Psoas muscle (tissue), 8 donors: Measurements from ENCODE around the gene P2RX5. TPM values are rescaled to one million over a fixed set of nuclear protein-coding genes. Genes with fewer than 3 reads are reported as not detected.

Experiments used
- ATAC-seq, 4 donors: fragments of 200-7000 bp; cut with Tn5 transposase; one replicate each; pipeline ENCODE4 v1.9.1; 2020; ENCODE audit warnings: moderate library complexity in 3 of 4, mild to moderate bottlenecking in 2 of 4
- DNase-seq, 2 donors: peaks; one replicate each; pipeline ENCODE4 v3.0.0-alpha.2; 2020
- H3K27ac ChIP-seq: fragments of 200-600 bp; one replicate; pipeline ENCODE4 v1.8.0; 2022
- H3K27me3 ChIP-seq, 3 donors: fragments of 200-600 bp in 1 of 3; one replicate each; pipeline versions ENCODE4 v1.6.1 to v1.8.0; 2013 to 2022; ENCODE audit warnings: low read length in 2 of 3, mild to moderate bottlenecking in 2 of 3, moderate library complexity in 1 of 3; ENCODE audit not compliant: insufficient read depth in 3 of 3
- H3K36me3 ChIP-seq, 2 donors: fragments of 200-600 bp in 1 of 2; one replicate each; pipeline versions ENCODE4 v1.6.1 to v1.8.0; 2013 to 2022; ENCODE audit warnings: low read depth in 1 of 2, mild to moderate bottlenecking in 1 of 2, moderate library complexity in 1 of 2; ENCODE audit not compliant: insufficient read depth in 1 of 2
- H3K4me1 ChIP-seq: fragments of 200-600 bp; one replicate; pipeline ENCODE4 v1.8.0; 2022
- H3K4me3 ChIP-seq: fragments of 200-600 bp; one replicate; pipeline ENCODE4 v1.8.0; 2022; ENCODE audit warnings: mild to moderate bottlenecking
- H3K9me3 ChIP-seq: fragments of 200-600 bp; one replicate; pipeline ENCODE4 v1.8.0; 2022
- WGBS, 3 donors: extraction: QIAGEN DNeasy Blood & Tissue Kit; methylation state at CpG; one replicate each; pipeline versions ENCODE4 v1.1.6 to v1.1.7; 2013; 5-methylcytosine and 5-hydroxymethylcytosine counted together
- intact Hi-C, 2 donors: fragments of 100-400 bp; cut with DNase I; formaldehyde crosslinking; loops; one replicate each; pipeline versions ENCODE4 v1.11.0 to v1.14.2; 2022
- polyA plus RNA-seq, 3 donors: library from polyadenylated mRNA; stranded (reverse); fragments of 200-250 nt; gene quantifications; one replicate each; pipeline ENCODE4 v1.2.3, GENCODE V29; 2013
- total RNA-seq, 4 donors: library from RNA; stranded (reverse); fragmentation: NEBNext Ultra II Directional in 2 of 4; extraction: Animal tissue kit (Norgen Biotek cat#: 25700) in 2 of 4; gene quantifications; one replicate each; pipeline versions ENCODE4 v1.2.1 to v1.2.4, GENCODE V29; 2021 to 2023
- TF ChIP-seq, protein P1 (sequence below): fragments of 200-600 bp; IDR thresholded peaks from one replicate; pipeline ENCODE4 v1.8.0; 2022; ENCODE audit warnings: antibody characterized with exemption
- donor health status: healthy with polysubstance abuse.
- donor health status: DM: no; HTN: no; CAD: no; lungs with moderate emphysema.
- donor health status: Bipolar disorder and iron deficiency.
- donor health status: healthy.
- donor health status: DM: yes; HTN: yes; CAD: no.
- donor health status: DM: no; HTN: no; CAD: no.
- donor health status: DM: no; HTN: no; CAD: no.
- donor health status: DM: yes; HTN: yes; CAD: no.

Gene P2RX5
- total and polyA plus RNA-seq, 7 donors, result 15.5 to 138 (median 30.8) TPM

DNA sequence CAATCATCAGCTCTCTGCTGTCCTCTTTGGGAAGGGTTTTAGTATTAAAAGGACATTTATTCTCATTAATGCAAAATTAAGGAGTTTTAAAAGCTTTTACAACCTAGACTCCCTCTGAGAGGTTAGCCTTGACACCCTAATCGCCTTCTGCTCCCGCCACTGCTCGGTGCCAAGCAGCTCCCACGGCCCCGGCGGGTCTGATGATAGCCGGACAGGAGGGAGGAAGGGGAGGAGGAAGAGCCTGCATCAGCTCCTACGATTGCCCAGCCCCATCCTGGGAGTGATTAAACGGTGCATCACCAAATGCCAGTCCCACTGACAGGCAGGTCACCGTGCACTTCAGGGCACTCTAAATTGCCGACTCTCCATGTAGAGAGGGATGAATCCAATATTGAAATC, 68.2 kb downstream of the P2RX5 start:
- peaks cover 5 to 79% of the 10 kb centered on the region in 2 donors for H3K36me3 ChIP-seq
- H3K27ac ChIP-seq, result no peak overlapping the region
- intact Hi-C loops, result no loop called here
- no peak for DNase-seq
- no peaks in the 10 kb centered on the region for H3K4me1 ChIP-seq
- H3K4me3 ChIP-seq, result no peak overlapping the region
- H3K27me3 ChIP-seq, result no peaks in the 10 kb centered on the region
- no peak for ATAC-seq
- no peaks in the 10 kb centered on the region for H3K9me3 ChIP-seq
- 63 to 81% (median 75%) methylated on average over 10 to 11 of the region's 11 CpGs for WGBS, 3 donors
- TF ChIP-seq, protein P1, sequence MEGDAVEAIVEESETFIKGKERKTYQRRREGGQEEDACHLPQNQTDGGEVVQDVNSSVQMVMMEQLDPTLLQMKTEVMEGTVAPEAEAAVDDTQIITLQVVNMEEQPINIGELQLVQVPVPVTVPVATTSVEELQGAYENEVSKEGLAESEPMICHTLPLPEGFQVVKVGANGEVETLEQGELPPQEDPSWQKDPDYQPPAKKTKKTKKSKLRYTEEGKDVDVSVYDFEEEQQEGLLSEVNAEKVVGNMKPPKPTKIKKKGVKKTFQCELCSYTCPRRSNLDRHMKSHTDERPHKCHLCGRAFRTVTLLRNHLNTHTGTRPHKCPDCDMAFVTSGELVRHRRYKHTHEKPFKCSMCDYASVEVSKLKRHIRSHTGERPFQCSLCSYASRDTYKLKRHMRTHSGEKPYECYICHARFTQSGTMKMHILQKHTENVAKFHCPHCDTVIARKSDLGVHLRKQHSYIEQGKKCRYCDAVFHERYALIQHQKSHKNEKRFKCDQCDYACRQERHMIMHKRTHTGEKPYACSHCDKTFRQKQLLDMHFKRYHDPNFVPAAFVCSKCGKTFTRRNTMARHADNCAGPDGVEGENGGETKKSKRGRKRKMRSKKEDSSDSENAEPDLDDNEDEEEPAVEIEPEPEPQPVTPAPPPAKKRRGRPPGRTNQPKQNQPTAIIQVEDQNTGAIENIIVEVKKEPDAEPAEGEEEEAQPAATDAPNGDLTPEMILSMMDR, result no peak

DNA sequence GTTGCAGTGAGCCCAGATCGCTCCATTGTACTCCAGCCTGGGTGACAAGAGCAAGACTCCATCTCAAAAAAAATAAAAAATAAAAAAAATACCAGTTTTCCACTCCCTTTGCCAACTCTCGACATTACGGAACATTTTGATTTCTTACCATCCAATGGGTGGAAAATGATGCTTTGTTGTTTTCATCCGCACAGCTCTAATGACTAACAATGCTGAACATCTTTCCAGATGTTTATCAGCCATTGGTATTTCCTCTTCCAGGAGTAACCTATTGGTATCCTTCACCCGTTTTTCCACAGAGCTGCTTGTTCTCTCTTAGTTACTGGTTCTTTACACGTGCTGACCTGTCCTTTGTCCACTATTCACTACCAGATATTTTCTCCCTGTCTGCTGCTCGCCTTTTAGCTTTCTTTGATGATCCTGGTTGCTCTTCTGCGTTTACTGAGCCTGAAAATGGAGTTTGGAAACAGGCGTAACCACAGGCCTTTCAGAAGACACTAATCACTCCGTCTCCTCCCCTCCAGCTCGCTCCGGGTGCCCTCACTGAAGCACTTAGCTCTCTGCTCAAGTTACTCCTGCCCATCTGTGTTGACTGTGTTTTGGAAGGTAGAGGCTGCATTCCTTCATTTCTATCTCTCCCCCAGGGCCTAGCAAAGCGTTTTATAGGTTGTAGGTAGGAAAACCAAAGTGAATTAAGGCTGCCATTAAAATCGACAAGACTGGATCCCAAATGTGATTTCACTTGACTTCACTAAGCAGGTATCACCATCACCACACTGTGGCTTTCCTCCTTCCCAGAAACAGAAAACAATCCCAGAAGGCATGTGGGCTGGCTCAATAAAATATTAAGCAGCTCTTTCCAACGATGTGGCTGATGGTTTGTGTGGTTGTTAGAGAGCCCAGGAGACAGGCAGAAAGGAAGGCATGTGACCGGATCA, 68.9 kb downstream of the P2RX5 start:
- intact Hi-C loops, result no loop called here
- no peak overlapping the region for H3K27ac ChIP-seq
- H3K9me3 ChIP-seq, result no peaks in the 10 kb centered on the region
- ATAC-seq (no peak), DNase-seq (no peak)
- no peaks in the 10 kb centered on the region for H3K27me3 ChIP-seq
- peaks cover 5 to 80% of the 10 kb centered on the region in 2 donors for H3K36me3 ChIP-seq
- H3K4me1 ChIP-seq, result no peaks in the 10 kb centered on the region
- H3K4me3 ChIP-seq, result no peak overlapping the region
- WGBS, 3 donors, result 59 to 66% (median 64%) methylated on average over 16 of the region's 16 CpGs
- TF ChIP-seq, protein P1, result no peak

Other genes starting within 250 kb of the P2RX5 start
- gene SPATA22, start 224.3 kb downstream of the P2RX5 start, total RNA-seq, result under 1 TPM in 2 of 4 donors, not detected in 2; 0.50 to 0.54 TPM
- under 1 TPM in 2 of 3 donors, not detected in 1; 0.05 to 0.12 TPM for gene SPATA22, start 224.3 kb downstream of the P2RX5 start, polyA plus RNA-seq
- gene ASPA, start 220.2 kb downstream of the P2RX5 start, total RNA-seq, result 1 to 10 TPM; 2.9 to 4.8 (median 3.9) TPM
- 1 to 10 TPM in 2 of 3 donors, under 1 TPM in 1; 0.68 to 2.3 (median 1.2) TPM for gene ASPA, start 220.2 kb downstream of the P2RX5 start, polyA plus RNA-seq
- gene TRPV3, start 138.3 kb downstream of the P2RX5 start, total RNA-seq, result 10 to 100 TPM in 1 of 4 donors, 1 to 10 TPM in 1, under 1 TPM in 2; 0.71 to 10.1 (median 1.1) TPM
- under 1 TPM; 0.32 to 0.38 (median 0.36) TPM for gene TRPV3, start 138.3 kb downstream of the P2RX5 start, polyA plus RNA-seq
- 1 to 10 TPM; 1.4 to 3.6 (median 2.7) TPM for gene TRPV1, start 86.7 kb downstream of the P2RX5 start, total RNA-seq
- 1 to 10 TPM; 1.8 to 4.8 (median 3.1) TPM for gene TRPV1, start 86.7 kb downstream of the P2RX5 start, polyA plus RNA-seq
- gene SHPK, start 59.9 kb downstream of the P2RX5 start, total RNA-seq, result 1 to 10 TPM; 1.7 to 3.8 (median 2.3) TPM
- 1 to 10 TPM; 2.0 to 2.5 (median 2.2) TPM for gene SHPK, start 59.9 kb downstream of the P2RX5 start, polyA plus RNA-seq
- gene CTNS, start 59.4 kb downstream of the P2RX5 start, total RNA-seq, result 10 to 100 TPM; 10.1 to 14.9 (median 11.0) TPM
- 10 to 100 TPM in 1 of 3 donors, 1 to 10 TPM in 2; 7.3 to 32.7 (median 9.2) TPM for gene CTNS, start 59.4 kb downstream of the P2RX5 start, polyA plus RNA-seq
- 10 to 100 TPM; 20.4 to 23.9 (median 22.8) TPM for gene TAX1BP3, start 27.6 kb downstream of the P2RX5 start, total RNA-seq
- gene TAX1BP3, start 27.6 kb downstream of the P2RX5 start, polyA plus RNA-seq, result 10 to 100 TPM; 30.3 to 75.7 (median 40.1) TPM
- gene EMC6, start 27.3 kb downstream of the P2RX5 start, total RNA-seq, result 100 to 1,000 TPM in 1 of 4 donors, 10 to 100 TPM in 3; 91.6 to 135 (median 97.0) TPM
- gene EMC6, start 27.3 kb downstream of the P2RX5 start, polyA plus RNA-seq, result 100 to 1,000 TPM; 247 to 270 (median 264) TPM
- gene HASPIN, start 27.7 kb upstream of the P2RX5 start, total RNA-seq, result 1 to 10 TPM in 2 of 4 donors, under 1 TPM in 2; 0.69 to 2.1 (median 0.92) TPM
- 1 to 10 TPM in 2 of 3 donors, under 1 TPM in 1; 0.15 to 2.7 (median 1.2) TPM for gene HASPIN, start 27.7 kb upstream of the P2RX5 start, polyA plus RNA-seq
- 10 to 100 TPM; 13.8 to 23.6 (median 17.4) TPM for gene ITGAE, start 105.0 kb upstream of the P2RX5 start, total RNA-seq
- 10 to 100 TPM; 33.8 to 47.8 (median 35.5) TPM for gene ITGAE, start 105.0 kb upstream of the P2RX5 start, polyA plus RNA-seq
- 10 to 100 TPM; 10.9 to 23.5 (median 17.7) TPM for gene NCBP3, start 150.1 kb upstream of the P2RX5 start, total RNA-seq
- 10 to 100 TPM in 1 of 3 donors, 1 to 10 TPM in 2; 9.3 to 15.1 (median 9.9) TPM for gene NCBP3, start 150.1 kb upstream of the P2RX5 start, polyA plus RNA-seq
- 1 to 10 TPM in 3 of 4 donors, under 1 TPM in 1; 0.92 to 2.3 (median 1.8) TPM for gene CAMKK1, start 196.9 kb upstream of the P2RX5 start, total RNA-seq
- 1 to 10 TPM in 2 of 3 donors, under 1 TPM in 1; 0.91 to 1.5 (median 1.3) TPM for gene CAMKK1, start 196.9 kb upstream of the P2RX5 start, polyA plus RNA-seq
- under 1 TPM; 0.18 to 0.94 (median 0.32) TPM for gene P2RX1, start 220.3 kb upstream of the P2RX5 start, total RNA-seq
- under 1 TPM; 0.06 to 0.13 (median 0.07) TPM for gene P2RX1, start 220.3 kb upstream of the P2RX5 start, polyA plus RNA-seq